Cardiac fibroblast (primary cell): ENCODE measurements around the gene CXCL11.
"Not testable (repeated sequence)": the region's sequence is repeated elsewhere in the genome, so short reads cannot be mapped to it uniquely, and the experiment has no call there.

Experiments
- DNase-seq, 2 donors: peaks; one replicate each; pipeline versions ENCODE4 v3.0.0 to v3.0.0-alpha.2; 2010; ENCODE audit warnings: low read depth in 2 of 2
- H3K4me3 ChIP-seq, 2 donors: replicated peaks in 1 of 2; 1 replicate in 1 of 2; 2 replicates in 1 of 2; pipeline ENCODE4 v1.5.1; 2011; ENCODE audit warnings: low read depth in 2 of 2, low read length in 2 of 2, mild to moderate bottlenecking in 2 of 2, moderate library complexity in 1 of 2
- TF ChIP-seq, protein P1 (sequence below): IDR thresholded peaks from one replicate; pipeline ENCODE4 v1.5.1; 2011; ENCODE audit warnings: low read depth, mild to moderate bottlenecking, low read length, inconsistent platforms

CXCL11 gene

DNA sequence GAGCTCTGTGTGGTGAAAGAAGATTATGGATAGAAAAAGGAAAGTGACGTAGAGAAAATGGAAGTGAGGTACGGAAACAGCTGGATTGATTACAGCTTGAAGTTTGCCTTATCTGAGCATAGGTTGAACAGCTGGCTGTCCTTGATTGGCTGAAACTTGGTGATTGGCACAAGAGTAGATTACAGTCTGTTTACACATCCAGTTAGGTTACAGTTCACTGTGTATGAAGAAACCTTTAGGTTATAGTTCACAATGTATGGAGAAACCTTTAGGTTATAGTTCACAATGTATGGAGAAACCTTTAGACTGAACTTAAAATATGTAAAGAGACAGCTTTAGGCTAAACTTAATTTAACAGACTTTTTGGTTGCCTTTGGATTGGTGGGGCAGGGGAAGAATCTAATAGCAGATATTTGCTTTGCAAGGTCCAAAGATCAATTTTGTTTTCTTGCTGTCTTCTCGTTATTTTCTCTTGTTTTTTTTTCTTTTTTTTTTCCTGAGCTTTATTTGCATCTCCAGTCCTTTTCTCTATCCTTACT is 23.1 kb upstream of the CXCL11 start:
- TF ChIP-seq, protein P1, sequence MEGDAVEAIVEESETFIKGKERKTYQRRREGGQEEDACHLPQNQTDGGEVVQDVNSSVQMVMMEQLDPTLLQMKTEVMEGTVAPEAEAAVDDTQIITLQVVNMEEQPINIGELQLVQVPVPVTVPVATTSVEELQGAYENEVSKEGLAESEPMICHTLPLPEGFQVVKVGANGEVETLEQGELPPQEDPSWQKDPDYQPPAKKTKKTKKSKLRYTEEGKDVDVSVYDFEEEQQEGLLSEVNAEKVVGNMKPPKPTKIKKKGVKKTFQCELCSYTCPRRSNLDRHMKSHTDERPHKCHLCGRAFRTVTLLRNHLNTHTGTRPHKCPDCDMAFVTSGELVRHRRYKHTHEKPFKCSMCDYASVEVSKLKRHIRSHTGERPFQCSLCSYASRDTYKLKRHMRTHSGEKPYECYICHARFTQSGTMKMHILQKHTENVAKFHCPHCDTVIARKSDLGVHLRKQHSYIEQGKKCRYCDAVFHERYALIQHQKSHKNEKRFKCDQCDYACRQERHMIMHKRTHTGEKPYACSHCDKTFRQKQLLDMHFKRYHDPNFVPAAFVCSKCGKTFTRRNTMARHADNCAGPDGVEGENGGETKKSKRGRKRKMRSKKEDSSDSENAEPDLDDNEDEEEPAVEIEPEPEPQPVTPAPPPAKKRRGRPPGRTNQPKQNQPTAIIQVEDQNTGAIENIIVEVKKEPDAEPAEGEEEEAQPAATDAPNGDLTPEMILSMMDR = no peak
- no peak overlapping the region for H3K4me3 ChIP-seq
- no peak for DNase-seq

DNA sequence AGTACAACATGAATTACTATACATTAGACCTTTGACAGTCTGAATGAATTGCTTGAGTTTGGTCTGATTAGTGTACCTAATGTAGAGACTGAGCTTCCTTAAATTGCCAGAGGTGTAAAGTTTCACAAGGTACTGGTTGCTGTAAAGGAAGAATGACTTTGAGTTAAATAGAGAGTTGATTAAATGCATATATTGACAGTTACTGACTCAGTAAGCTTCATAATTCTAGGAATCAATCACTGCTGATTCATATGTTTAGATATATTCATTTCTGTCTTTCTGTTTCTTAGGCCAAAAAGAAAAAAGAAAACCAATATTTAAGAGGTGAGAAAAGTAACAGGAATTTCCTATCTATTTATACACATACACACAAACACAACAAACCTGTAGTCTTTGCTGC is 22.4 kb upstream of the CXCL11 start:
- TF ChIP-seq, protein P1 = no peak
- DNase-seq = no peak
- no peak overlapping the region for H3K4me3 ChIP-seq

DNA sequence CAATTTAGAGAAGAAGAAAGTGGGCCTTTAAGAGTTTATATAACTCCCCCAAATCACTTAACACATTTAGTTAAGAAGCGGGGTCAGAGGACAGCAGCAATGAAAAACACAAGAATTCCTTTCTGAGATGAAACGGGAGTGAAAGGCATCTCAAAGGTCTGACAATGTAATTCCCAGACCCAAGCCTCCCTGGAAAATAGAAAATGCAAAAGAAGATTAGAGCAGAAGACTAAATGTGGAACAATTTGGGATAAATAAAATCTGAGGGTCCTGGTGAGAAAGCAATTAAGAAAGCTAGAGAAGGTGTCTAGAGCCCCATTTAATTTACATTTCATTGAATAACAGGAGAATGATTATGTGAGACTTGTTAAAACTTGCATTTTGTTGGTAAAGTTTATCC is 19.6 kb upstream of the CXCL11 start:
- no peak for DNase-seq
- TF ChIP-seq, protein P1 = no peak
- H3K4me3 ChIP-seq = no peak overlapping the region

DNA sequence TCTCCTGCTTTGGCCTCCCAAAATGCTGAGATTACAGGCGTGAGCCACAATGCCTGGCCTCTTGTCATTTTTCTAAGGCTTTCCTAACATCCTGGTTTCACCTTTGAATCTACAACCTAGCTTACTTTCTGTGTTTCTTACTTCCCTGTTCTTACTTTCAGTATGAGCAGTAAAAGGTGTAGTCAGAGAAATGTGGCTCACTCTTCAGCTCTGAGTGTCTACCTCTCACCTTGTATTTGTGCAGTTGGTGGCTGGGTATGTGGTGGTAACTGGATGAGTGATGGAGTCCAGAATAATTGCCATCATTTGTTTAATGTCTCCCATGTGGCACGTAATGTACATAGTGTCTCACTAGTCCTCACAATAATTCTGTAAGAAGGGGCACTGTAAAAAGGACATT is 19.1 kb upstream of the CXCL11 start:
- no peak for DNase-seq
- TF ChIP-seq, protein P1 = no peak
- H3K4me3 ChIP-seq = no peak overlapping the region

DNA sequence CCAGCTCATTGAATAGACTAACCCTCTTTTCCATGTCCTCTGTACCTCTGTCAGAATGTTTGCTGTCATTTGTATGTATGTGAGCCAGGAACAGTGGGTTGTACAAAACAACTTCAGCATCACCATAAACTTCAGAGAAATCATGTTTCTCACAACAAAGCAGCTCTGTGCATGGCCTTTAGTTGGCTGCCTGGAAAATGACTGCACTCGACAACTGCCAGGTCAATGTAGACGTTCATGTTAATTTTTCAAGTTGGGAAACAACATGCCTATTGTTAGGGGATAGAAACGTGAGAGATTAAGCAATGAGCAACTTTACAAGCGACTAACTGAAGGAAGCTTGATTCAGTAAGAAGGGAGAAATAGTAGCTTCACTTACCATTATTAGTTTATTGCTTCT is 17.9 kb upstream of the CXCL11 start:
- peak in 1 of 2 donors; percentile 8 for DNase-seq
- TF ChIP-seq, protein P1 = no peak
- H3K4me3 ChIP-seq = no peak overlapping the region

DNA sequence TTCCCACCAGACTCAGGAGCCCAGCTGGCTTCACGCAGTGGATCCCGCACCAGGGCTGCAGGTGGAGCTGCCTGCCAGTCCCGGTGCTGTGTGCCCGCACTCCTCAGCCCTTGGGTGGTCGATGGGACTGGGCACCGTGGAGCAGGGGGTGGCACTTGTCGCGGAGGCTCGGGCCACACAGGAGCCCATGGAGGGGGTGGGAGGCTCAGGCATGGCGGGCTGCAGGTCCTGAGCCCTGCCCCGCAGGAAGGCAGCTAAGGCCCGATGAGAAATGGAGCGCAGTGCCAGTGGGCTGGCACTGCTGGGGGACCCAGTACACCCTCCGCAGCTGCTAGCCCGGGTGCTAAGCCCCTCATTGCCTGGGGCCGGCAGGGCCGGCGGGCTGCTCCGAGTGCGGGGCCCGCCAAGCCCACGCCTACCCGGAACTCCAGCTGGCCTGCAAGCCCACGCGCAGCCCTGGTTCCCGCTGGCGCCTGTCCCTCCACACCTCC is 14.7 kb upstream of the CXCL11 start:
- H3K4me3 ChIP-seq, DNase-seq: not testable (repeated sequence)

DNA sequence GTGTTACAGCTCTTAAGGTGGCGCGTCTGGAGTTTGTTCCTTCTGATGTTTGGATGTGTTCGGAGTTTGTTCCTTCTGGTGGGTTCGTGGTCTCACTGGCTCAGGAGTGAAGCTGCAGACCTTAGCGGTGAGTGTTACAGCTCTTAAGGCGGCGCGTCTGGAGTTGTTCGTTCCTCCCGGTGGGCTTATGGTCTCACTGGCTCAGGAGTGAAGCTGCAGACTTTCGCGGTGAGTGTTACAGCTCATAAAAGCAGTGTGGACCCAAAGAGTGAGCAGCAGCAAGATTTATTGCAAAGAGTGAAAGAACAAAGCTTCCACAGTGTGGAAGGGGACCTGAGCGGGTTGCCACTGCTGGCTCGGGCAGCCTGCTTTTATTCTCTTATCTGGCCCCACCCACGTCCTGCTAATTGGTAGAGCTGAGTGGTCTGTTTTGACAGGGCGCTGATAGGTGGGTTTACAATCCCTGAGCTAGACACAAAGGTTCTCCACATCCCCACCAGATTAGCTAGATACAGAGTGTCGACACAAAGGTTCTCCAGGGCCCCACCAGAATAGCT is 14.1 kb upstream of the CXCL11 start:
- not testable (repeated sequence) for DNase-seq, H3K4me3 ChIP-seq

DNA sequence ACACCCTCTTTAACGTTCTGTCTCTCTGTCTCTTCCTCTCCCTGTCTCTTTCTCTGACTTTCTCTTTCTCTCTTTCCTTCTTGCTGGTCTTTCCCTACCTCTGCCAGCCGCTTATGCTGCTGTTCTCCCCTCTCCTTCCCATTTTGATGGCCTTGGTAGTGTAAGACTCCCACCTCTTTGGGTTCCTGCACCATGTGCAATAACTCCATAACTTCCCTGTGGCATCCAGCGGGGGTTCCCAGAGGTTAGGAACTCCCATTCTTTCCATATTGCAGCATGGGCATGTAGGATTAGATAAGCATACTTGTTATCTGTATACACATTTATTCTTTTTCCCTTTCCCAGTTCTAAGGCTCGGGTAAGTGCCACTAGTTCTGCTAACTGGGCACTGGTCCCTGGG is 8.8 kb upstream of the CXCL11 start:
- not testable (repeated sequence) for H3K4me3 ChIP-seq, DNase-seq

DNA sequence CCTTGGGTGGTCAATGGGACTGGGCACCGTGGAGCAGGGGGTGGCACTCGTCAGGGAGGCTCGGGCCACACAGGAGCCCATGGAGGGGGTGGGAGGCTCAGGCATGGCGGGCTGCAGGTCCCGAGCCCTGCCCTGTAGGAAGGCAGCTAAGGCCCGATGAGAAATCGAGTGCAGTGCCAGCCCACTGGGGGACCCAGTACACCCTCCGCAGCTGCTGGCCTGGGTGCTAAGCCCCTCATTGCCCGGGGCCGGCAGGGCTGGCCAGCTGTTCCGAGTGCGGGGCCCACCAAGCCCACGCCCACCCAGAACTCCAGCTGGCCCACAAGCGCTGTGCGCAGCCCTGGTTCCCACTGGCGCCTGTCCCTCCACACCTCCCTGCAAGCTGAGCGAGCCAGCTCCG is 7.4 kb upstream of the CXCL11 start:
- not testable (repeated sequence) for DNase-seq, H3K4me3 ChIP-seq

DNA sequence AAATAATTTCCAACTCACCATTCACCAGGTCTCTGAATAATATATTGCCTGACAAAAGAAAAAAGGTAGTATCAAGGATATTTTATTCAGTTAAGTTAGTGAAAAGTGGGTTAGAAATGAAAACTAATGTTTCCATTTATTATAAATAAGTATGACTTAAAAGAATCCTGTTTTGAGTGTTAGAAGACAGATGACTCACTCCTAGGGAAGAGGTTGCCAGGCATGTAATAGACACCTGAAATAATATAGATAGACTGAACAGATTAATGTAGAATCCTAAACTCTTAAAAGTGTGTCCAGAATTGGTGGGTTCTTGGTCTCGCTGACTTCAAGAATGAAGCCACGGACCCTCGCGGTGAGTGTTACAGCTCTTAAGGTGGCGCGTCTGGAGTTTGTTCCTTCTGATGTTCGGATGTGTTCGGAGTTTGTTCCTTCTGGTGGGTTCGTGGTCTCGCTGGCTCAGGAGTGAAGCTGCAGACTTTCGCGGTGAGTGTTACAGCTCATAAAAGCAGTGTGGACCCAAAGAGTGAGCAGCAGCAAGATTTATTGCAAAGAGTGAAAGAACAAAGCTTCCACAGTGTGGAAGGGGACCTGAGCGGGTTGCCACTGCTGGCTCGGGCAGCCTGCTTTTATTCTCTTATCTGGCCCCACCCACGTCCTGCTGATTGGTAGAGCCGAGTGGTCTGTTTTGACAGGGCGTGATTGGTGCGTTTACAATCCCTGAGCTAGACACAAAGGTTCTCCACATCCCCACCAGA is 6.5 kb upstream of the CXCL11 start:
- peak in 1 of 2 donors; percentile 38 for DNase-seq

More for the DNA sequence above, 6.5 kb upstream of the CXCL11 start:
- H3K4me3 ChIP-seq = not testable (repeated sequence)
